Natural killer cell (primary cell): ENCODE data around the gene CUX1. TPM values are rescaled to one million over a fixed set of nuclear protein-coding genes. Genes with fewer than 3 reads are reported as not detected.
"Not testable (repeated sequence)": the region's sequence is repeated elsewhere in the genome, so short reads cannot be mapped to it uniquely, and the experiment has no call there.

Experiments used
- ATAC-seq, 3 donors: fragments of 150-1000 bp in 2 of 3; fragments of 200-7000 bp in 1 of 3; cut with Tn5 transposase; 1 replicate in 1 of 3; 2 replicates in 2 of 3; pipeline ENCODE4 v1.10.0; 2021; ENCODE audit warnings: mild to moderate bottlenecking in 2 of 3, moderate library complexity in 2 of 3
- DNase-seq, 2 donors: peaks; one replicate each; pipeline versions ENCODE4 v3.0.0 to v3.0.0-alpha.2; 2013 to 2021; ENCODE audit warnings: mixed read lengths in 1 of 2
- H3K27ac ChIP-seq: one replicate; pipeline ENCODE4 v1.5.1; 2013; ENCODE audit warnings: mild to moderate bottlenecking, low read length
- H3K27me3 ChIP-seq: one replicate; pipeline ENCODE4 v1.6.1; 2013; ENCODE audit warnings: low read length; ENCODE audit not compliant: control insufficient read depth, insufficient read depth
- H3K36me3 ChIP-seq: one replicate; pipeline ENCODE4 v1.6.1; 2013; ENCODE audit warnings: low read length; ENCODE audit not compliant: control insufficient read depth, insufficient read depth
- H3K4me1 ChIP-seq: one replicate; pipeline ENCODE4 v1.6.1; 2013; ENCODE audit warnings: low read length; ENCODE audit not compliant: control insufficient read depth, insufficient read depth
- H3K4me3 ChIP-seq: one replicate; pipeline ENCODE4 v1.5.1; 2013; ENCODE audit warnings: low read length
- H3K9me3 ChIP-seq: one replicate; pipeline ENCODE4 v1.6.1; 2013; ENCODE audit warnings: low read length; ENCODE audit not compliant: control insufficient read depth, insufficient read depth
- H3K27ac Mint-ChIP-seq, 2 donors: one replicate each; pipeline ENCODE4 v1.8.0; 2022; ENCODE audit warnings: mild to moderate bottlenecking in 2 of 2, mixed read lengths in 2 of 2, moderate library complexity in 1 of 2
- H3K27me3 Mint-ChIP-seq, 2 donors: one replicate each; pipeline ENCODE4 v1.8.0; 2022; ENCODE audit warnings: low read depth in 2 of 2, mixed read lengths in 2 of 2
- H3K36me3 Mint-ChIP-seq: one replicate; pipeline ENCODE4 v1.8.0; 2022; ENCODE audit warnings: mixed read lengths
- H3K4me1 Mint-ChIP-seq, 2 donors: one replicate each; pipeline ENCODE4 v1.8.0; 2022; ENCODE audit warnings: mixed read lengths in 2 of 2
- H3K4me3 Mint-ChIP-seq: one replicate; pipeline ENCODE4 v1.8.0; 2022; ENCODE audit warnings: mild to moderate bottlenecking, moderate library complexity, mixed read lengths
- H3K9me3 Mint-ChIP-seq, 2 donors: one replicate each; pipeline ENCODE4 v1.8.0; 2022; ENCODE audit warnings: mixed read lengths in 2 of 2
- CTCF ChIP-seq: fragments of 200-600 bp; IDR thresholded peaks from one replicate; pipeline ENCODE4 v1.8.0; 2022; ENCODE audit warnings: antibody characterized with exemption
- WGBS: methylation state at CpG from one replicate; pipeline ENCODE4 v1.1.7; 2013; ENCODE audit warnings: missing lambda C conversion rate; ENCODE audit not compliant: insufficient coverage; 5-methylcytosine and 5-hydroxymethylcytosine counted together
- intact Hi-C: fragments of 100-400 bp; cut with micrococcal nuclease; formaldehyde crosslinking; loops from one replicate; pipeline ENCODE4 v1.14.2; 2022
- total RNA-seq, 4 donors: library from RNA; stranded (reverse); fragments of 120-200 nt in 1 of 4; gene quantifications; one replicate each; pipeline versions ENCODE4 v1.2.3 to v1.2.4, GENCODE V29; 2013 to 2022

CUX1 gene
- total RNA-seq, 3 donors from 2014 or later (not counting 1 experiment from before 2014, with no cell fraction given), result 59.8 to 77.4 (median 73.6) TPM

- Mint-ChIP-seq H3K27ac (peak overlapping the region in 1 of 2 donors; percentile 34), H3K36me3 (no peaks in the 10 kb centered on the region), H3K4me1 (peaks cover 24 to 40% of the 10 kb centered on the region in 2 donors), H3K4me3 (no peak overlapping the region), H3K27me3 (no peaks in the 10 kb centered on the region), H3K9me3 (no peaks in the 10 kb centered on the region)
- H3K36me3 ChIP-seq, result no peaks in the 10 kb centered on the region
- DNase-seq (peak in 1 of 2 donors; percentile 44), ATAC-seq (peak in 1 of 3 donors; percentile 34)
- no peaks in the 10 kb centered on the region for H3K9me3 ChIP-seq
- WGBS, result 40% methylated on average over 11 of the region's 13 CpGs
- peaks cover 17% of the 10 kb centered on the region for H3K4me1 ChIP-seq
- H3K4me3 ChIP-seq, result no peak overlapping the region
- TF ChIP-seq CTCF, result no peak
- intact Hi-C loops, result no loop called here
- H3K27me3 ChIP-seq, result no peaks in the 10 kb centered on the region
- no peak overlapping the region for H3K27ac ChIP-seq
Observed at GRCh38 chr7:101884671-101885596, 67.5 kb downstream of the CUX1 start.

GRCh38 chr7:101885597-101885955 is 68.2 kb downstream of the CUX1 start:
- intact Hi-C loops, result no loop called here
- H3K4me1 Mint-ChIP-seq, result peaks cover 25 to 40% of the 10 kb centered on the region in 2 donors
- WGBS, result 77% methylated on average over 12 of the region's 12 CpGs
- Histone ChIP-seq H3K4me1 (peaks cover 17% of the 10 kb centered on the region), H3K4me3 (no peak overlapping the region), H3K36me3 (no peaks in the 10 kb centered on the region), H3K9me3 (no peaks in the 10 kb centered on the region), H3K27ac (no peak overlapping the region), H3K27me3 (no peaks in the 10 kb centered on the region)
- H3K27me3 Mint-ChIP-seq, result no peaks in the 10 kb centered on the region
- no peak for DNase-seq
- peak overlapping the region in 1 of 2 donors; percentile 50 for H3K27ac Mint-ChIP-seq
- no peak for TF ChIP-seq CTCF
- H3K9me3 Mint-ChIP-seq, result no peaks in the 10 kb centered on the region
- no peak overlapping the region for H3K4me3 Mint-ChIP-seq
- ATAC-seq, result no peak
- no peaks in the 10 kb centered on the region for H3K36me3 Mint-ChIP-seq

- H3K36me3 Mint-ChIP-seq, H3K9me3 Mint-ChIP-seq, H3K27ac ChIP-seq, H3K4me3 ChIP-seq, intact Hi-C loops, H3K9me3 ChIP-seq, ATAC-seq, H3K36me3 ChIP-seq, DNase-seq, H3K27me3 Mint-ChIP-seq, H3K27me3 ChIP-seq, H3K27ac Mint-ChIP-seq, H3K4me3 Mint-ChIP-seq: not testable (repeated sequence)
- H3K4me1 ChIP-seq, result peaks cover 17% of the 10 kb centered on the region
- WGBS, result 95% methylated on average over 4 of the region's 4 CpGs
- peaks cover 36 to 45% of the 10 kb centered on the region in 2 donors for H3K4me1 Mint-ChIP-seq
Observed at GRCh38 chr7:101887352-101887751, 69.9 kb downstream of the CUX1 start.

- ATAC-seq, H3K4me3 Mint-ChIP-seq, DNase-seq, H3K27me3 ChIP-seq, H3K36me3 Mint-ChIP-seq, intact Hi-C loops, H3K36me3 ChIP-seq, H3K4me3 ChIP-seq, H3K27ac Mint-ChIP-seq, H3K9me3 ChIP-seq, H3K9me3 Mint-ChIP-seq, H3K27me3 Mint-ChIP-seq, H3K27ac ChIP-seq: not testable (repeated sequence)
- peaks cover 17% of the 10 kb centered on the region for H3K4me1 ChIP-seq
- H3K4me1 Mint-ChIP-seq, result peaks cover 36 to 45% of the 10 kb centered on the region in 2 donors
- 93% methylated on average over 3 of the region's 3 CpGs for WGBS
Observed at GRCh38 chr7:101888564-101888963, 71.1 kb downstream of the CUX1 start.
